ENCODE results near the gene TSPEAR. TPM values are rescaled to one million over a fixed set of nuclear protein-coding genes. Genes with fewer than 3 reads are reported as not detected.

The TSPEAR gene
- total and polyA plus RNA-seq, 2 of the 13 experiments (the other 11 are each of a cell fraction or from before 2014, with no cell fraction given): 0.07 to 0.32 TPM

DNA sequence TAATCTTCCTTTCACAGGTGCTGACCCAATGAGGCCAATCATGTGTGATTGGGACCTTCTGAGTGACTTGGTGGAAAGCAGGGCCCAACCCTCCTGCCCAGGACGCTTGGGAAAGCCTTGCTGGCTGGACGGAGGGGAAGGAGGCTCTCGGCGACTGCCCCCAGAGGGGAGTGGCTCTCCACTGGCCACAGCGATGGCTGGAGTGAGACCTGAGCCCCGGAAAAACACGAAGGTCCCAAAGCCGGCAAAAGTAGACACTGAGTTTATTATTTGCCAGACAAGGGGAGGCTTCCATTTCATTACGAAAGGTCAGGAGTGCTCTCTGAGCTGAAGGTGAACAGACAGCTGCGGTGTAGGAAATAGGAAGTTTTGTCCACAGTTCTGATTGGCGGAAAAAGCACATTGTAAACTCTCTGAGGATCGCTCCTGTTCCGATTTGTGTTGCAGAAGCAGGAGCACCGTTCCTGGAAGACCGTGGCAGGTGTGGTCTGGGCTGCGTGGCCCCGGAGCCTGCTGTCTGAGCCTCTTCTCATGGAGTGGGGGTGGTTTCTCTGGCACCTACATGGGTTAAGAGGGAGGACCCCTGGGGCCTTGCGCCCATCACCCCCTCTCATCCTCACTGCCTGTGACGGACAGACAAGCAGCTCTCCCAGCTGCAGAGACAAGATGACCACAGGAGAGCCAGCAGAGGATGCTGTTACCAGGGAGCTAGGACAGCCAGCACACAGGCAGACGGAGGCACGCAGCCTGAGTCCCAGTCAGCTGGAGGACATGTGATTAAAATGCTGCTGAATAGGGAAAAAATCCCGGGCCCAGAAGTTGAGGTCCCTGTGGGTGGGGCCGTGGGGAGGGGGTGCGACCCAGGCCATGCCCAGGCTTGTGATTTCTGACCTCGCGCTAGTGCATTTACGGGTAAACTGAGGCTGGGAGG lies 212.8 kb downstream of the TSPEAR start (continued):
- TF ChIP-seq CCAR2 (optimal IDR thresholded peaks at IDR 0.05; ENCODE audit: low read depth, low read length) (no peak), RBM39 (IDR thresholded peaks at IDR 0.05; ENCODE audit: low read depth, low read length, poor library complexity, severe bottlenecking) (no peak), TERF1 (CRISPR knock-in tag; IDR thresholded peaks at IDR 0.05) (no peak), ZNF10 (CRISPR knock-in tag; IDR thresholded peaks at IDR 0.05; ENCODE audit: borderline replicate concordance, low read depth) (no peak), MTA3 (CRISPR knock-in tag; IDR thresholded peaks at IDR 0.05) (no peak), TCF7 (IDR thresholded peaks at IDR 0.05; ENCODE audit: low read depth) (no peak), KMT2B (CRISPR knock-in tag; IDR thresholded peaks at IDR 0.05) (no peak), TP53 (CRISPR knock-in tag; conservative IDR thresholded peaks at IDR 0.05) (no peak), JARID2 (CRISPR knock-in tag; IDR thresholded peaks at IDR 0.05; ENCODE audit: insufficient replicate concordance) (no peak), KMT2A (CRISPR knock-in tag; IDR thresholded peaks at IDR 0.05) (no peak; the same call in 1 of the 2 replicates), IRX3 (CRISPR knock-in tag; IDR thresholded peaks at IDR 0.05; ENCODE audit: borderline replicate concordance, low read depth) (no peak), ARID2 (CRISPR knock-in tag; IDR thresholded peaks at IDR 0.05; ENCODE audit: borderline replicate concordance) (no peak), DNMT3B (CRISPR knock-in tag; conservative IDR thresholded peaks at IDR 0.05) (no peak), GLI4 (CRISPR knock-in tag; IDR thresholded peaks at IDR 0.05; ENCODE audit: borderline replicate concordance) (no peak), NONO (IDR thresholded peaks at IDR 0.05) (no peak), NONO (CRISPR knock-in tag; conservative IDR thresholded peaks at IDR 0.05) (0 out of 2 replicates have a peak, but pooled peaks have one; percentile 44)
- TF ChIP-seq, protein P1, sequence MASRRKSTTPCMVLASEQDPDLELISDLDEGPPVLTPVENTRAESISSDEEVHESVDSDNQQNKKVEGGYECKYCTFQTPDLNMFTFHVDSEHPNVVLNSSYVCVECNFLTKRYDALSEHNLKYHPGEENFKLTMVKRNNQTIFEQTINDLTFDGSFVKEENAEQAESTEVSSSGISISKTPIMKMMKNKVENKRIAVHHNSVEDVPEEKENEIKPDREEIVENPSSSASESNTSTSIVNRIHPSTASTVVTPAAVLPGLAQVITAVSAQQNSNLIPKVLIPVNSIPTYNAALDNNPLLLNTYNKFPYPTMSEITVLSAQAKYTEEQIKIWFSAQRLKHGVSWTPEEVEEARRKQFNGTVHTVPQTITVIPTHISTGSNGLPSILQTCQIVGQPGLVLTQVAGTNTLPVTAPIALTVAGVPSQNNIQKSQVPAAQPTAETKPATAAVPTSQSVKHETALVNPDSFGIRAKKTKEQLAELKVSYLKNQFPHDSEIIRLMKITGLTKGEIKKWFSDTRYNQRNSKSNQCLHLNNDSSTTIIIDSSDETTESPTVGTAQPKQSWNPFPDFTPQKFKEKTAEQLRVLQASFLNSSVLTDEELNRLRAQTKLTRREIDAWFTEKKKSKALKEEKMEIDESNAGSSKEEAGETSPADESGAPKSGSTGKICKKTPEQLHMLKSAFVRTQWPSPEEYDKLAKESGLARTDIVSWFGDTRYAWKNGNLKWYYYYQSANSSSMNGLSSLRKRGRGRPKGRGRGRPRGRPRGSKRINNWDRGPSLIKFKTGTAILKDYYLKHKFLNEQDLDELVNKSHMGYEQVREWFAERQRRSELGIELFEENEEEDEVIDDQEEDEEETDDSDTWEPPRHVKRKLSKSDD (CRISPR knock-in tag; IDR thresholded peaks at IDR 0.05; ENCODE audit: low read depth): no peak
- TF ChIP-seq, protein P2, sequence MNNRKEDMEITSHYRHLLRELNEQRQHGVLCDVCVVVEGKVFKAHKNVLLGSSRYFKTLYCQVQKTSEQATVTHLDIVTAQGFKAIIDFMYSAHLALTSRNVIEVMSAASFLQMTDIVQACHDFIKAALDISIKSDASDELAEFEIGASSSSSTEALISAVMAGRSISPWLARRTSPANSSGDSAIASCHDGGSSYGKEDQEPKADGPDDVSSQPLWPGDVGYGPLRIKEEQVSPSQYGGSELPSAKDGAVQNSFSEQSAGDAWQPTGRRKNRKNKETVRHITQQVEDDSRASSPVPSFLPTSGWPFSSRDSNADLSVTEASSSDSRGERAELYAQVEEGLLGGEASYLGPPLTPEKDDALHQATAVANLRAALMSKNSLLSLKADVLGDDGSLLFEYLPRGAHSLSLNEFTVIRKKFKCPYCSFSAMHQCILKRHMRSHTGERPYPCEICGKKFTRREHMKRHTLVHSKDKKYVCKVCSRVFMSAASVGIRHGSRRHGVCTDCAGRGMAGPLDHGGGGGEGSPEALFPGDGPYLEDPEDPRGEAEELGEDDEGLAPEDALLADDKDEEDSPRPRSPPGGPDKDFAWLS (CRISPR knock-in tag; IDR thresholded peaks at IDR 0.05; ENCODE audit: borderline replicate concordance): no peak
